ENCODE results near the gene ANXA1.
A peak's percentile ranks its signal among the peaks of the same experiment; 100 is the strongest.
"Not testable (repeated sequence)": the region's sequence is repeated elsewhere in the genome, so short reads cannot be mapped to it uniquely, and the experiment has no call there.

ANXA1 gene
- total RNA-seq: 1,130 to 2,227 (median 1,345) reads per million in 3 donors

- Histone ChIP-seq H3K27me3 (replicated peaks; ENCODE audit: control insufficient read depth, insufficient read depth, low read length, poor library complexity, severe bottlenecking) (no peaks in the 10 kb centered on the region), H3K4me3 (ENCODE audit: insufficient read depth, low read depth, low read length, poor library complexity, severe bottlenecking) (peak within 1 kb of the TSS; percentile 67), H3K27ac (ENCODE audit: insufficient read depth, low read length, poor library complexity, severe bottlenecking) (peak within 1 kb of the TSS; percentile 84), H3K36me3 (ENCODE audit: control insufficient read depth, insufficient read depth, low read length) (no peaks in the 10 kb centered on the region), H3K9me3 (ENCODE audit: control insufficient read depth, low read length) (no peaks in the 10 kb centered on the region), H3K4me1 (ENCODE audit: control insufficient read depth, insufficient read depth, low read length, poor library complexity, severe bottlenecking) (peaks cover 33% of the 10 kb centered on the region)
- peak in 1 of 3 donors; percentile 18 for DNase-seq
Observed at GRCh38 chr9:73151653-73152542, at the start of gene ANXA1. TSS of gene ANXA1 (plus strand) at chr9:73151865. CDS start at chr9:73158536, 6,671 bp downstream.

GRCh38 chr9:73104342-73104741 lies 47.3 kb upstream of the ANXA1 start:
- no peak for DNase-seq
- H3K27ac ChIP-seq (ENCODE audit: insufficient read depth, low read length, poor library complexity, severe bottlenecking): no peak overlapping the region
- H3K27me3 ChIP-seq (replicated peaks; ENCODE audit: control insufficient read depth, insufficient read depth, low read length, poor library complexity, severe bottlenecking): no peaks in the 10 kb centered on the region
- H3K9me3 ChIP-seq (ENCODE audit: control insufficient read depth, low read length): no peaks in the 10 kb centered on the region
- H3K36me3 ChIP-seq (ENCODE audit: control insufficient read depth, insufficient read depth, low read length): no peaks in the 10 kb centered on the region
- H3K4me1 ChIP-seq (ENCODE audit: control insufficient read depth, insufficient read depth, low read length, poor library complexity, severe bottlenecking): no peaks in the 10 kb centered on the region
- no peak overlapping the region for H3K4me3 ChIP-seq (ENCODE audit: insufficient read depth, low read depth, low read length, poor library complexity, severe bottlenecking)

GRCh38 chr9:73104921-73105320 lies 46.7 kb upstream of the ANXA1 start:
- no peaks in the 10 kb centered on the region for H3K27me3 ChIP-seq (replicated peaks; ENCODE audit: control insufficient read depth, insufficient read depth, low read length, poor library complexity, severe bottlenecking)
- no peaks in the 10 kb centered on the region for H3K9me3 ChIP-seq (ENCODE audit: control insufficient read depth, low read length)
- no peak for DNase-seq
- no peak overlapping the region for H3K27ac ChIP-seq (ENCODE audit: insufficient read depth, low read length, poor library complexity, severe bottlenecking)
- H3K4me1 ChIP-seq (ENCODE audit: control insufficient read depth, insufficient read depth, low read length, poor library complexity, severe bottlenecking): no peaks in the 10 kb centered on the region
- no peak overlapping the region for H3K4me3 ChIP-seq (ENCODE audit: insufficient read depth, low read depth, low read length, poor library complexity, severe bottlenecking)
- H3K36me3 ChIP-seq (ENCODE audit: control insufficient read depth, insufficient read depth, low read length): no peaks in the 10 kb centered on the region

- H3K36me3 ChIP-seq (ENCODE audit: control insufficient read depth, insufficient read depth, low read length); H3K9me3 ChIP-seq (ENCODE audit: control insufficient read depth, low read length); H3K4me3 ChIP-seq (ENCODE audit: insufficient read depth, low read depth, low read length, poor library complexity, severe bottlenecking); H3K27ac ChIP-seq (ENCODE audit: insufficient read depth, low read length, poor library complexity, severe bottlenecking); H3K4me1 ChIP-seq (ENCODE audit: control insufficient read depth, insufficient read depth, low read length, poor library complexity, severe bottlenecking); H3K27me3 ChIP-seq (replicated peaks; ENCODE audit: control insufficient read depth, insufficient read depth, low read length, poor library complexity, severe bottlenecking): not testable (repeated sequence)
- DNase-seq: peak; percentile 18 to 49 (median 18)
Observed at GRCh38 chr9:73107489-73108069, 44.1 kb upstream of the ANXA1 start.

GRCh38 chr9:73114058-73114457 lies 37.6 kb upstream of the ANXA1 start:
- Histone ChIP-seq H3K36me3 (ENCODE audit: control insufficient read depth, insufficient read depth, low read length) (no peaks in the 10 kb centered on the region), H3K4me1 (ENCODE audit: control insufficient read depth, insufficient read depth, low read length, poor library complexity, severe bottlenecking) (peaks cover 21% of the 10 kb centered on the region), H3K4me3 (ENCODE audit: insufficient read depth, low read depth, low read length, poor library complexity, severe bottlenecking) (no peak overlapping the region), H3K27ac (ENCODE audit: insufficient read depth, low read length, poor library complexity, severe bottlenecking) (peak overlapping the region; percentile 4), H3K9me3 (ENCODE audit: control insufficient read depth, low read length) (no peaks in the 10 kb centered on the region), H3K27me3 (replicated peaks; ENCODE audit: control insufficient read depth, insufficient read depth, low read length, poor library complexity, severe bottlenecking) (no peaks in the 10 kb centered on the region)
- DNase-seq: no peak

- no peak for DNase-seq
- peaks cover 21% of the 10 kb centered on the region for H3K4me1 ChIP-seq (ENCODE audit: control insufficient read depth, insufficient read depth, low read length, poor library complexity, severe bottlenecking)
- no peak overlapping the region for H3K4me3 ChIP-seq (ENCODE audit: insufficient read depth, low read depth, low read length, poor library complexity, severe bottlenecking)
- H3K36me3 ChIP-seq (ENCODE audit: control insufficient read depth, insufficient read depth, low read length): no peaks in the 10 kb centered on the region
- no peak overlapping the region for H3K27ac ChIP-seq (ENCODE audit: insufficient read depth, low read length, poor library complexity, severe bottlenecking)
- no peaks in the 10 kb centered on the region for H3K27me3 ChIP-seq (replicated peaks; ENCODE audit: control insufficient read depth, insufficient read depth, low read length, poor library complexity, severe bottlenecking)
- H3K9me3 ChIP-seq (ENCODE audit: control insufficient read depth, low read length): no peaks in the 10 kb centered on the region
Observed at GRCh38 chr9:73114958-73115357, 36.7 kb upstream of the ANXA1 start.

- H3K9me3 ChIP-seq (ENCODE audit: control insufficient read depth, low read length): no peaks in the 10 kb centered on the region
- H3K27ac ChIP-seq (ENCODE audit: insufficient read depth, low read length, poor library complexity, severe bottlenecking): no peak overlapping the region
- DNase-seq: no peak
- H3K27me3 ChIP-seq (replicated peaks; ENCODE audit: control insufficient read depth, insufficient read depth, low read length, poor library complexity, severe bottlenecking): no peaks in the 10 kb centered on the region
- peaks cover 21% of the 10 kb centered on the region for H3K4me1 ChIP-seq (ENCODE audit: control insufficient read depth, insufficient read depth, low read length, poor library complexity, severe bottlenecking)
- no peaks in the 10 kb centered on the region for H3K36me3 ChIP-seq (ENCODE audit: control insufficient read depth, insufficient read depth, low read length)
- H3K4me3 ChIP-seq (ENCODE audit: insufficient read depth, low read depth, low read length, poor library complexity, severe bottlenecking): no peak overlapping the region
Observed at GRCh38 chr9:73116031-73116430, 35.6 kb upstream of the ANXA1 start.

GRCh38 chr9:73116880-73117279 lies 34.8 kb upstream of the ANXA1 start:
- Histone ChIP-seq H3K4me1 (ENCODE audit: control insufficient read depth, insufficient read depth, low read length, poor library complexity, severe bottlenecking) (peaks cover 21% of the 10 kb centered on the region), H3K27ac (ENCODE audit: insufficient read depth, low read length, poor library complexity, severe bottlenecking) (no peak overlapping the region)
- no peak for DNase-seq

GRCh38 chr9:73118286-73118685 lies 33.4 kb upstream of the ANXA1 start:
- H3K36me3 ChIP-seq (ENCODE audit: control insufficient read depth, insufficient read depth, low read length): no peaks in the 10 kb centered on the region
- H3K4me1 ChIP-seq (ENCODE audit: control insufficient read depth, insufficient read depth, low read length, poor library complexity, severe bottlenecking): peaks cover 21% of the 10 kb centered on the region
- no peaks in the 10 kb centered on the region for H3K9me3 ChIP-seq (ENCODE audit: control insufficient read depth, low read length)
- no peaks in the 10 kb centered on the region for H3K27me3 ChIP-seq (replicated peaks; ENCODE audit: control insufficient read depth, insufficient read depth, low read length, poor library complexity, severe bottlenecking)
- no peak for DNase-seq
- H3K4me3 ChIP-seq (ENCODE audit: insufficient read depth, low read depth, low read length, poor library complexity, severe bottlenecking): no peak overlapping the region
- H3K27ac ChIP-seq (ENCODE audit: insufficient read depth, low read length, poor library complexity, severe bottlenecking): no peak overlapping the region

More at GRCh38 chr9:73116880-73117279, 34.8 kb upstream of the ANXA1 start:
- Histone ChIP-seq H3K27me3 (replicated peaks; ENCODE audit: control insufficient read depth, insufficient read depth, low read length, poor library complexity, severe bottlenecking) (no peaks in the 10 kb centered on the region), H3K4me3 (ENCODE audit: insufficient read depth, low read depth, low read length, poor library complexity, severe bottlenecking) (no peak overlapping the region), H3K36me3 (ENCODE audit: control insufficient read depth, insufficient read depth, low read length) (no peaks in the 10 kb centered on the region), H3K9me3 (ENCODE audit: control insufficient read depth, low read length) (no peaks in the 10 kb centered on the region)

- DNase-seq: no peak
- H3K4me1 ChIP-seq (ENCODE audit: control insufficient read depth, insufficient read depth, low read length, poor library complexity, severe bottlenecking): peaks cover 15% of the 10 kb centered on the region
- no peaks in the 10 kb centered on the region for H3K27me3 ChIP-seq (replicated peaks; ENCODE audit: control insufficient read depth, insufficient read depth, low read length, poor library complexity, severe bottlenecking)
- H3K4me3 ChIP-seq (ENCODE audit: insufficient read depth, low read depth, low read length, poor library complexity, severe bottlenecking): no peak overlapping the region
- no peaks in the 10 kb centered on the region for H3K9me3 ChIP-seq (ENCODE audit: control insufficient read depth, low read length)
- H3K36me3 ChIP-seq (ENCODE audit: control insufficient read depth, insufficient read depth, low read length): no peaks in the 10 kb centered on the region
- H3K27ac ChIP-seq (ENCODE audit: insufficient read depth, low read length, poor library complexity, severe bottlenecking): no peak overlapping the region
Observed at GRCh38 chr9:73118898-73119554, 32.6 kb upstream of the ANXA1 start.
